ENCODE measurements around the gene PML. TPM values are rescaled to one million over a fixed set of nuclear protein-coding genes. Genes with fewer than 3 reads are reported as not detected.
"Not testable (repeated sequence)": the region's sequence is repeated elsewhere in the genome, so short reads cannot be mapped to it uniquely, and the experiment has no call there.

The PML gene
- total RNA-seq, 4 donors from 2014 or later: 24.1 to 75.1 (median 52.1) TPM

DNA sequence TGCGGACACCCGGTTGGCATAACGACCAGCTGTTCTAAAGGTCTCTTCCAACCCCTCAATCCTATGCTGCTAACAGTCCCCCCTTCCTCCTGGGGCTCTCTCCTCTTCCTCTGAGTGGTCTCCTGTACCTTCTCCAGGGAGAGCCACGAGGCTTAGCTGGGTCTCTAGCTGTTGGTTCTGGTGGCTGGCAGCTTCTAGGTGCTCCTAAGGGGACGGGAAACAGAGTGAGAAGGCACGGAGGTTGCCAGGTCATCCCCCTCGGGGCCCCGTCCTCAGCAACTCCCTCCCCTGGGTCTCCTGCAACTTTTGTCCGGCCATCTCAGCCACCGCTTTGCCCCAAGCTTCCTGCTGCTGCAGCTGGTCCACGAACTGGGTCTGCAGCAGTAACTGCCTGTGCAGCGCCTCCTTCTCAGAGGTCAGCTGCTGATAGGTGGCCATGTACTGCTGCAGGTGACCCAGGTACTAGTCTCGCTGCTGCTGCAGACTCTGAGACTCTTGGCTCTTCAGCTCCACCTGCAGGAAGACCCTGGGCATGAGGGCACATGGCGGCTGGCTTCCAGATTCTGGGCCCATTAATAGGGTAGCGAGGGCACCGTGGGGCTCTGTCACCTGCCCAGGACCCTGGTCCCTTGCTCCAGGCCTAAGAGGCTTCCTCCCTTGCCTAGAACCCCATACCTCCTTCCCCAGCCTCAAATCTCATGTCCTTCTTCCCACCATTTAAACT is 78.3 kb downstream of the PML start:
- H3K9me3 ChIP-seq, H3K4me3 ChIP-seq, H3K27me3 ChIP-seq, H3K27ac ChIP-seq, H3K4me1 ChIP-seq, H3K36me3 ChIP-seq, ATAC-seq: not testable (repeated sequence)
- TF ChIP-seq, protein P1, sequence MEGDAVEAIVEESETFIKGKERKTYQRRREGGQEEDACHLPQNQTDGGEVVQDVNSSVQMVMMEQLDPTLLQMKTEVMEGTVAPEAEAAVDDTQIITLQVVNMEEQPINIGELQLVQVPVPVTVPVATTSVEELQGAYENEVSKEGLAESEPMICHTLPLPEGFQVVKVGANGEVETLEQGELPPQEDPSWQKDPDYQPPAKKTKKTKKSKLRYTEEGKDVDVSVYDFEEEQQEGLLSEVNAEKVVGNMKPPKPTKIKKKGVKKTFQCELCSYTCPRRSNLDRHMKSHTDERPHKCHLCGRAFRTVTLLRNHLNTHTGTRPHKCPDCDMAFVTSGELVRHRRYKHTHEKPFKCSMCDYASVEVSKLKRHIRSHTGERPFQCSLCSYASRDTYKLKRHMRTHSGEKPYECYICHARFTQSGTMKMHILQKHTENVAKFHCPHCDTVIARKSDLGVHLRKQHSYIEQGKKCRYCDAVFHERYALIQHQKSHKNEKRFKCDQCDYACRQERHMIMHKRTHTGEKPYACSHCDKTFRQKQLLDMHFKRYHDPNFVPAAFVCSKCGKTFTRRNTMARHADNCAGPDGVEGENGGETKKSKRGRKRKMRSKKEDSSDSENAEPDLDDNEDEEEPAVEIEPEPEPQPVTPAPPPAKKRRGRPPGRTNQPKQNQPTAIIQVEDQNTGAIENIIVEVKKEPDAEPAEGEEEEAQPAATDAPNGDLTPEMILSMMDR (IDR thresholded peaks at IDR 0.05): peak in 1 of 4 experiments; percentile 25
- WGBS, 2 donors (ENCODE audit: low coverage in 1 of 2): 53% methylated on average over 3 of the region's 16 CpGs; no CpG with 5 or more reads in 1 of the 2 donors

DNA sequence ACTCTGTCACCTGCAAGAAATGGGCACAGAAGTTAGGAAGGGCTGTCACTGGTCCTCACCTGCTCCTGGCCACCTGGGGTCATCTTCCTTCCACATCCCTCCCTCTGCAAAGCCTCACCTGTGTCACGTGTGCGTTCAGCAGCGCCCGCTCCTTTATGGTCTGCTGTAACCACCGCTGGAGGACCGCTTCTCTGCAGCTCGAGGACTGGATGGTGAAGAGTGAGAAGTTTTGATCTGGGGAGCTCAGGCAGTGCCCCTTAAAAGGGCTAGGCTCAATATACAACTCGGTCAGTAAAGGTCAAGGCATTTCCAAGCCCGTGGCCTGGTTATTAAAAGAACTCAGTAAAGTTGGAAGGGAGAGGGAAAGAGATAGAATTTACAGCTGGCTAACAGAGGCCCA is 81.3 kb downstream of the PML start:
- not testable (repeated sequence) for H3K36me3 ChIP-seq, H3K27ac ChIP-seq, H3K9me3 ChIP-seq, H3K27me3 ChIP-seq, H3K4me1 ChIP-seq, H3K4me3 ChIP-seq, ATAC-seq
- 31% methylated on average over 2 of the region's 9 CpGs; no CpG with 5 or more reads in 1 of the 2 donors for WGBS, 2 donors (ENCODE audit: low coverage in 1 of 2)

DNA sequence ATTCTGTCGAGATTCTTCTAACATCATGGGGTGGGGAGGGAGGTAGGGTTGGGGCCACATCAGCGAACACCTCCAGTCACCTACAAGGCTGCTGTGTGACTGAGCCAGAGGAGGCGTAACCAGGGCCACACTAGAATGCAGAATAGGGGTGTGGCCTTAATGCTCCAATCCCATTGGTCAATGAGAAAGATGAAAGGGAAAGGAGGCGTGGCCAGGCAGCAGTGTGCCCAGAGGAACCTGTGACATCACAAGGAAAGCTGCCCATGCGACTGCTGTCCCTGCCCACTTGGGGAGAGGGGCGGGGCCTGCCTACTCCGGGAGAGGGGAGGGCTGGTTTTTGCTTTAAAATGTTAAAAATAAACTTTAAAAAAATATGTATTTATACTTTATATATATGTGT is 87.9 kb downstream of the PML start, which contains the start of gene GOLGA6A:
Gene GOLGA6A, minus strand, starts transcription at position 101 of the 400 bp plus-strand sequence. Its CDS starts 41 bp downstream, at position 60.
- no CpG with 5 or more reads among the region's 7 CpGs for WGBS, 2 donors (ENCODE audit: low coverage in 1 of 2)
- not testable (repeated sequence) for H3K27ac ChIP-seq, H3K4me1 ChIP-seq, ATAC-seq, H3K36me3 ChIP-seq, H3K9me3 ChIP-seq, H3K4me3 ChIP-seq, H3K27me3 ChIP-seq

DNA sequence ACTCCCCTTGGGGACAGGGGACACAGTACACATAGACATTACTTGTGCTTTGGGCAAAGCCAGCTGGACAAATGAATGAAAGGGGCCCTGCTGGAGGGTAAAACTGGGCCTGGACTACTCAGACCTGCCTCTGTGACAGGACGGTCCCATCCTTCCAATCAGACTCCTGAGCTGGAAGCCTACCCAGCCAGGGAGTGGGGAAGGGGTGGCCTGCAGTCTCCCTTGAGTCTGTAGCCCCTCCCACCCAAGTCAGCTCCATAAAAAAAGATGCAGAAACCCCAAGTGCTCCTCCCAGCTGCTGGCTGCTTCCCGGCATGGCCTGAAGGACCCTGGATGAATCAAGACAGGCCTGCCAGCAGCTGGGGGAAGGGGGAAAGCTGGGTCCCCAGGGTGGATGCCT is 100.1 kb downstream of the PML start:
- H3K36me3 ChIP-seq, H3K27ac ChIP-seq, ATAC-seq, H3K27me3 ChIP-seq, H3K4me1 ChIP-seq, H3K4me3 ChIP-seq, H3K9me3 ChIP-seq: not testable (repeated sequence)
- no CpG with 5 or more reads among the region's 2 CpGs for WGBS, 2 donors (ENCODE audit: low coverage in 1 of 2)

DNA sequence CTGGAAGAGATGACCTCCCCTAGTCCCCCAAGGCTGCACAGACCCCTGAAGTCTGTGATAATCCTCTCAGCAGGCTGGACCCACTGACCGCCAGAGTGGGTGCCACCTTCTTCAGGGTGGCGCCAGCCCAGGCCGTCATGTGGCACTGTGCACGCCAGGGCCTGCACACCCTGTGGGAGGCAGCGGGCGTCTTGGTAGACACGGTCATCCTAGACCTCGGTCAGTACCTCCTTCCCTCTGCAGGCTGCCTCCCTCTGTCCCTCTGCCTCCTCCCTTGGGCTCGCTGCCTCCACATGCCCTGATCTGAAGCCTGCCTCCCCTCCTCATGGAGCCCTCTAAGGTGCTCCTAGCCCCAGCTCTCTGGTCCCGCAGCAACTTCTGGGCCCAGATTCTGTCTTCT is 101.1 kb downstream of the PML start:
- H3K4me1 ChIP-seq, H3K27me3 ChIP-seq, H3K4me3 ChIP-seq, H3K36me3 ChIP-seq, H3K27ac ChIP-seq, ATAC-seq, H3K9me3 ChIP-seq: not testable (repeated sequence)
- WGBS, 2 donors (ENCODE audit: low coverage in 1 of 2): no CpG with 5 or more reads among the region's 10 CpGs

DNA sequence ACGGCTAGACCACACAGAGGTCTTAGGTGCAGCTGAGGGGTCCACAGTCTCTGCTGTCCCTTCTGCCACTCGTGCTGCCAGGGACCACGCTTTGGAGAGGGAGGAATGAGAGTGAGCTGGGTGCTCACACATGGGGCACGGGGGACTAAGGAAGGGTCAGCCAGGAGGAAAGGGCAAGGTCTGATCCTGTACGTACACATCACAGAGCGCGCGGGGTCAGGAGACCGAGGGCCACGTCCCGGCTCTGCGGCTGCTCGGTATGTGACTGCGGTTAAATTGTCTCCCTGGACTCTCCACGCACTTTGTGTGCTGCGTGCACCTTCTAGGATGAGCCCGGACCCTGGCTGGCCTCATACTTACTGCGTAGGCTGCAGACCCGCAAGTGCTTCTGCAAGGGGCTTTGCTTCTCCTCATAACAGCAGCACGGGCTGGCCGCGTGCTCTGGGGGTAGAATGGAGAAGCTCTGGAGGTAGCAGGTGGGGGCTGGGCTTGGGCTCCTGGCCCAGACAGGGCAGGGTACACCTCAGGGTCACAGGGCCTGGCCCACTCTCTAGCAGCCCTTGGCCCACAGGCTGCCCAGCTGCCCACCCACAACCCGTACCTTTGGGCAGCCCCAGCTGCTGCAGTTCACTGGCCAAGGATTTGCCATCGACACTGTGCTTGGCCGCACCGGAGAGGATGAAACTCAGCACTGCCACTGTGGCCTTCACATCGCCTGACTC is 102.4 kb downstream of the PML start:
- not testable (repeated sequence) for H3K4me3 ChIP-seq, H3K27ac ChIP-seq, H3K36me3 ChIP-seq, H3K4me1 ChIP-seq, H3K27me3 ChIP-seq, ATAC-seq, H3K9me3 ChIP-seq
- WGBS, 2 donors (ENCODE audit: low coverage in 1 of 2): no CpG with 5 or more reads among the region's 27 CpGs

Small RNA genes within 50 kb of the gene (small RNA-seq; reads per million reads assigned to genes)
- gene RN7SL429P: 0 reads per million in 4 donors

Other genes starting within 250 kb of the PML start
- 10 to 100 TPM; 11.4 to 30.2 (median 16.3) TPM for gene INSYN1, start 241.4 kb upstream of the PML start, total RNA-seq
- gene TBC1D21, start 121.2 kb upstream of the PML start, total RNA-seq: not detected
- gene LOXL1, start 68.3 kb upstream of the PML start, total RNA-seq: 10 to 100 TPM; 22.9 to 63.0 (median 34.5) TPM
- 10 to 100 TPM in 3 of 4 donors, 1 to 10 TPM in 1; 8.1 to 21.7 (median 13.7) TPM for gene STOML1, start 2.4 kb upstream of the PML start, total RNA-seq
- 1 to 10 TPM in 1 of 4 donors, under 1 TPM in 2, not detected in 1; 0.15 to 1.3 (median 0.31) TPM for gene GOLGA6A, start 87.8 kb downstream of the PML start, total RNA-seq
- 1 to 10 TPM in 3 of 4 donors, under 1 TPM in 1; 0.54 to 5.4 (median 1.5) TPM for gene ISLR2, start 135.9 kb downstream of the PML start, total RNA-seq
- 100 to 1,000 TPM in 2 of 4 donors, 10 to 100 TPM in 2; 52.6 to 152 (median 89.5) TPM for gene ISLR, start 179.0 kb downstream of the PML start, total RNA-seq
- gene STRA6, start 208.1 kb downstream of the PML start, total RNA-seq: under 1 TPM in 1 of 4 donors, not detected in 3; 0.12 TPM
- gene CCDC33, start 241.6 kb downstream of the PML start, total RNA-seq: not detected